Cardiac muscle cell (in vitro differentiated cells and primary cell): ENCODE results near the gene ALX3. TPM values are rescaled to one million over a fixed set of nuclear protein-coding genes. Genes with fewer than 3 reads are reported as not detected.

Experiments
- DNase-seq, 2 donors: peaks; one replicate each; pipeline versions ENCODE4 v3.0.0 to v3.0.0-alpha.2; 2010 to 2017; ENCODE audit warnings: low read depth in 1 of 2, low spot score in 1 of 2
- H3K27ac ChIP-seq: fragments of 200-600 bp; sonication (generic); 2 replicates; pipeline ENCODE4 v1.5.1; 2016
- H3K27me3 ChIP-seq: fragments of 200-600 bp; sonication (generic); 2 replicates; pipeline ENCODE4 v1.6.0; 2016; ENCODE audit warnings: control low read depth
- H3K36me3 ChIP-seq: fragments of 200-600 bp; sonication (generic); 2 replicates; pipeline ENCODE4 v1.5.1; 2016; ENCODE audit warnings: control low read depth
- H3K4me1 ChIP-seq: fragments of 200-600 bp; sonication (generic); 2 replicates; pipeline ENCODE4 v1.8.1; 2017; ENCODE audit warnings: low read depth, mild to moderate bottlenecking, mixed run types
- H3K4me3 ChIP-seq: fragments of 200-600 bp; sonication (generic); 2 replicates; pipeline ENCODE4 v1.5.1; 2016; ENCODE audit warnings: mild to moderate bottlenecking
- H3K9me3 ChIP-seq: fragments of 200-600 bp; sonication (generic); 2 replicates; pipeline ENCODE4 v1.5.1; 2017; ENCODE audit warnings: low read depth, mild to moderate bottlenecking, control low read depth
- polyA plus RNA-seq: library from polyadenylated mRNA; unstranded; fragments of >200 nt; fragmentation: Nextera tagmentation; extraction: Ambion mirVana; gene quantifications from 2 replicates; pipeline ENCODE4 v1.2.1, GENCODE V29; 2016
- total RNA-seq: library from RNA; depleted of rRNA; stranded (reverse); fragments of >200 nt; gene quantifications from 2 replicates; pipeline ENCODE4 v1.2.3, GENCODE V29; 2016
- TF ChIP-seq, protein P1 (sequence below): IDR thresholded peaks from 2 replicates; pipeline ENCODE4 v1.5.1; 2012; ENCODE audit warnings: low read depth, mild to moderate bottlenecking, low read length

ALX3 gene
- 0.11 and 1.1 TPM in 2 replicates for total RNA-seq
- polyA plus RNA-seq: not detected in 2 replicates

DNA sequence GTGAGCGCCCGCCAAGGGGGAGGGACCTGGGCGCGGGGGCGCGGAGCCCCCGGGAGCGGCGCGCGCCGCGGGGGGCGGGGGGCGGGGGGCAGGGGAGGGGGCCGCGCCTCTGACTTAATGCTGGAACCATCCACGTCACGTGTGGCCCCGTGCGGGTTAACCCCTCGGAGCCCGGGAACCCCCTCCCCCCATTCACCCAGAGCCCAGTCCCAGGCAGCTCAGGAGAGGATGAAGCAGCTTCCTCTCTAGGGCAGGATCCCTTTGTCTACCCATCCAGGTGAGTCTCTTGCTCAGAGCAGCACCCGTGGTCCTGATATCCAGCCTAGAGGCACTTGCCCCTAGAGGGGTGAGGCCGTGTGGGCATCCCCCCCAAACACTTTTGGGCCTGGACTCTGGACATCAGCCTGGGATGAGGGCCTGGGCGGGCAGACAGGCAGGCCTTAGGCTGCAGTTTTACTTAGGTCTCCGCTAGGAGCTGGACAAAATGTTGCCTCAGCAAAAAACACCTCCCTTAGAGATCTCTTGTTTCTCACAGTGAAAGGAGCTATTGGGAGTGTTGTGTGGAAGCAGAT is at the start of gene ALX3:
TSS of gene ALX3 (minus strand) at position 2 of the 572 bp plus-strand sequence. CDS start 60 bp downstream, outside the sequence.
- TF ChIP-seq, protein P1, sequence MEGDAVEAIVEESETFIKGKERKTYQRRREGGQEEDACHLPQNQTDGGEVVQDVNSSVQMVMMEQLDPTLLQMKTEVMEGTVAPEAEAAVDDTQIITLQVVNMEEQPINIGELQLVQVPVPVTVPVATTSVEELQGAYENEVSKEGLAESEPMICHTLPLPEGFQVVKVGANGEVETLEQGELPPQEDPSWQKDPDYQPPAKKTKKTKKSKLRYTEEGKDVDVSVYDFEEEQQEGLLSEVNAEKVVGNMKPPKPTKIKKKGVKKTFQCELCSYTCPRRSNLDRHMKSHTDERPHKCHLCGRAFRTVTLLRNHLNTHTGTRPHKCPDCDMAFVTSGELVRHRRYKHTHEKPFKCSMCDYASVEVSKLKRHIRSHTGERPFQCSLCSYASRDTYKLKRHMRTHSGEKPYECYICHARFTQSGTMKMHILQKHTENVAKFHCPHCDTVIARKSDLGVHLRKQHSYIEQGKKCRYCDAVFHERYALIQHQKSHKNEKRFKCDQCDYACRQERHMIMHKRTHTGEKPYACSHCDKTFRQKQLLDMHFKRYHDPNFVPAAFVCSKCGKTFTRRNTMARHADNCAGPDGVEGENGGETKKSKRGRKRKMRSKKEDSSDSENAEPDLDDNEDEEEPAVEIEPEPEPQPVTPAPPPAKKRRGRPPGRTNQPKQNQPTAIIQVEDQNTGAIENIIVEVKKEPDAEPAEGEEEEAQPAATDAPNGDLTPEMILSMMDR: no peak
- peak within 1 kb of the TSS; percentile 15 for H3K4me3 ChIP-seq
- no peak within 1 kb of the TSS for H3K27ac ChIP-seq
- H3K36me3 ChIP-seq: no peaks in the 10 kb centered on the region
- no peaks in the 10 kb centered on the region for H3K9me3 ChIP-seq
- H3K4me1 ChIP-seq: no peaks in the 10 kb centered on the region
- H3K27me3 ChIP-seq: peaks cover 100% of the 10 kb centered on the region
- DNase-seq: no peak

DNA sequence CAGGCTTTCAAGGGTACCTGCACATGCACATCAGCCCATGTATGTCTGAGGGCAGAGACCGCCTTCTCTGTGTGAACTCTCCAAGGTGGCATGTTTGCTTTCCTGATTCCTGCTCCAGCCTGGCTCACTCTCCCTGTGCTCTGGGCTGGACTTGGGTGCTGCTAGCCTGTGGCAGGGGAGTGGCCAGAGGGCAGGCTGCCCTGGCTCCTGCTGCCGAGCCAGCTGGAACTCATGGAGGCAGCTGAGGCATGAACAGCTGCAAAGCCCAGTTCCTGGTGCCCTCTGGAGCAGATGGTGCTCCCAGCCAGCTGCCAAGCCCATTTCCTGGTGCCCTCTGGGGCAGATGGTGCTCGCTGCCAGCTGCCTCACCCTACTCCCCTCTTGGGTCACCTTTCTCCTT is 49.4 kb upstream of the ALX3 start:
- H3K36me3 ChIP-seq: no peaks in the 10 kb centered on the region
- no peak overlapping the region for H3K4me3 ChIP-seq
- TF ChIP-seq, protein P1: no peak
- H3K4me1 ChIP-seq: no peaks in the 10 kb centered on the region
- H3K9me3 ChIP-seq: no peaks in the 10 kb centered on the region
- DNase-seq: no peak
- no peak overlapping the region for H3K27ac ChIP-seq
- H3K27me3 ChIP-seq: no peaks in the 10 kb centered on the region

DNA sequence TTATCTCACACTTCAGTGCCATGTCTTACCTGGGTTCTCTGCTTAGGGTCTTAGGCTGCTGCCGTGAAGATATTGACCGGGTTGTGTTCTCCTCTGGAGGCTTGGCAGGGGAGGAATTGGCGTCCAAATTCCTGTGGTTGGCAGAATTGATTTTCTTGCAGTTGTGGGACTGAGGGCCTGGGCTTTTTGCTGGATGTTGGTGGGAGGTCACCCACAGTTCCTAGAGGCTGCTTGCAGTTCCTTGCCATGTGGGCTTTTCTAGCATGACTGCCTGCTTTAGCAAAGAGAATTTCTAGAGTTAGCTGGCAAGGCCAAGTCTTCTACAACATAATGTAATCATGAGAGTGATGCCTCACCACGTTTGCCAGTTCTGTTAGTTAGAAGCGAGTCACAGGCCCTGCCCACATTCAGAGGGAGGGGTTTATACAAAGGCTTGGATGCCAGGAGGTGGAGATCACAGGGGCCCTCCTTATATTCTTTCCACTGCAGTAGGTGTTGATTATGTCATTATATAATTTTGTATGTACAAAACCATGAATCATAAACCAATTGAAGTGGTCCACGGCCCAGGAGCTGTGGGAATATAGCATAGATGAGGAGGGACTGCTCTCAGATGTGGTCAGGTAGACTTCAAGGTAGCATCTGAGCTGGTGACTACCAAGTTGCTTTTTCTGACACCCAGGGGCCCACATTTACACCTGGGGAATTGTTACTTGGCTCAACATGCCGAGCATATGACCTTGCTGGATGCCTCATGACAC is 48.3 kb upstream of the ALX3 start:
- H3K9me3 ChIP-seq: no peaks in the 10 kb centered on the region
- H3K36me3 ChIP-seq: no peaks in the 10 kb centered on the region
- no peak for DNase-seq
- TF ChIP-seq, protein P1: no peak
- H3K27me3 ChIP-seq: no peaks in the 10 kb centered on the region
- no peak overlapping the region for H3K4me3 ChIP-seq
- no peaks in the 10 kb centered on the region for H3K4me1 ChIP-seq
- H3K27ac ChIP-seq: no peak overlapping the region

DNA sequence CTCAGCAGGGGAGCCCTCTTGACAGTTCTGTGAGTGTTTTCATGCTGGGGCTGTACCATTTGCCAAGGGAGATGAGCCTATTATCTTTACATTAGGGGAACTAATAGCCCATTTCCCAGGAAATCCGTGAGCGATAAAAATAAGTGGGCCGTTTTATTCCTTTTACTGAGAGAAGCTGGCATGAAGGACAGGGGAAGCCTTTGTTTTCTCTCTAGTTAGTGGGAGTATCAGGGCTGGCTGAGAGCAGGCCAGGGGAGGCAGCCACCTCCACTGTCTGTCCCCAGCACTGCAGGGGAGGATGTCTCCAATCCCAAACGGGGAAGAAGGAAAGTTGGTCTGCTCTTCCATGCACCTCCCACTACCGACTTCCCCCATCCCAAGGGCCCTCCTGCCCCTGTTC is 44.3 kb upstream of the ALX3 start:
- Histone ChIP-seq H3K36me3 (no peaks in the 10 kb centered on the region), H3K27me3 (no peaks in the 10 kb centered on the region), H3K9me3 (no peaks in the 10 kb centered on the region), H3K4me3 (no peak overlapping the region), H3K27ac (no peak overlapping the region), H3K4me1 (peaks cover 3% of the 10 kb centered on the region)
- DNase-seq: no peak
- TF ChIP-seq, protein P1: no peak

DNA sequence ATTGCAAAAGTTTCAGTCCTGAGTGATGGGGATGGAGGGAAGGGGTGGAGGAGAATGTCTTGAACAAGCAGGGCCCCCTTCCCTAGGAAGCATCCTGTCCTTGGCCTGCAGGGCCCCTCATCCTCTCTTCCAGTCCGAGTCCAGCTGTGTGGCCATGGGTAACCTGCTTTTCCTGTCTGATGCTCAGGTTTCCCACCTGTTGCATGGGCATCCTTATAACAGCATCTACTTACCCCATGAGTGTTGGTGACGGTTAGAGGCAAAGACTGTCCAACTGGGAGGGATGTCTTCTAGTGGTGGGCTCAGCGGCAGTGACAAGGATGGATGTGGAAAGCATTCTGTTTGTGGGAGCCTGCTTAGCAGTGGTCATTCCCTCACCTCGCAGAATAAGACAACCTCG is 43.7 kb upstream of the ALX3 start:
- no peak for DNase-seq
- TF ChIP-seq, protein P1: no peak

More for the DNA sequence above, 43.7 kb upstream of the ALX3 start:
- Histone ChIP-seq H3K4me1 (peaks cover 3% of the 10 kb centered on the region), H3K27ac (no peak overlapping the region), H3K36me3 (no peaks in the 10 kb centered on the region), H3K4me3 (no peak overlapping the region), H3K9me3 (no peaks in the 10 kb centered on the region), H3K27me3 (peaks cover under 1% of the 10 kb centered on the region)
